Midbrain (tissue), 1 donor: Measurements from ENCODE around the gene AP1B1.
"Not testable (repeated sequence)": the region's sequence is repeated elsewhere in the genome, so short reads cannot be mapped to it uniquely, and the experiment has no call there.

ENCODE experiments used
- DNase-seq: peaks from one replicate; lab custom pipeline; 2025; lab: John Stamatoyannopoulos, UW

Gene AP1B1

GRCh38 chr22:29348956-29349355 lies 39.4 kb downstream of the AP1B1 start:
- DNase-seq, result no peak

- no peak for DNase-seq
These were observed 40.3 kb downstream of the AP1B1 start for GRCh38 chr22:29348041-29348440.

GRCh38 chr22:29346659-29347058 lies 41.7 kb downstream of the AP1B1 start:
- peak; percentile 79 for DNase-seq

GRCh38 chr22:29345932-29346331 lies 42.4 kb downstream of the AP1B1 start:
- peak; percentile 52 for DNase-seq

- DNase-seq, result not testable (repeated sequence)
These were observed 43.5 kb downstream of the AP1B1 start for GRCh38 chr22:29344889-29345288.

- DNase-seq, result peak; percentile 53
These were observed 44.2 kb downstream of the AP1B1 start for GRCh38 chr22:29344137-29344536.

- DNase-seq, result peak; percentile 39
These were observed 45.0 kb downstream of the AP1B1 start for GRCh38 chr22:29343313-29343805.

GRCh38 chr22:29342577-29343312 lies 45.6 kb downstream of the AP1B1 start:
- peak; percentile 8 for DNase-seq

- no peak for DNase-seq
These were observed 46.2 kb downstream of the AP1B1 start for GRCh38 chr22:29342177-29342576.

- no peak for DNase-seq
These were observed 46.6 kb downstream of the AP1B1 start for GRCh38 chr22:29341849-29342127.

- DNase-seq, result no peak
These were observed 47.1 kb downstream of the AP1B1 start for GRCh38 chr22:29341056-29341848.

- no peak for DNase-seq
These were observed 47.8 kb downstream of the AP1B1 start for GRCh38 chr22:29340566-29340965.

GRCh38 chr22:29339381-29340235 lies 48.8 kb downstream of the AP1B1 start:
- DNase-seq, result no peak

- no peak for DNase-seq
These were observed 50.0 kb downstream of the AP1B1 start for GRCh38 chr22:29338398-29338797.

- no peak for DNase-seq
These were observed 50.6 kb downstream of the AP1B1 start for GRCh38 chr22:29337631-29338284.

- DNase-seq, result peak; percentile 20
These were observed 51.4 kb downstream of the AP1B1 start for GRCh38 chr22:29336751-29337490.

GRCh38 chr22:29335656-29336055 lies 52.7 kb downstream of the AP1B1 start:
- no peak for DNase-seq

GRCh38 chr22:29334696-29335344 lies 53.5 kb downstream of the AP1B1 start:
- no peak for DNase-seq

GRCh38 chr22:29334148-29334547 lies 54.2 kb downstream of the AP1B1 start:
- no peak for DNase-seq

- DNase-seq, result no peak
These were observed 55.4 kb downstream of the AP1B1 start for GRCh38 chr22:29332886-29333496.
